ENCODE results near the gene FSCN2. TPM values are rescaled to one million over a fixed set of nuclear protein-coding genes. Genes with fewer than 3 reads are reported as not detected.

FSCN2 gene
- total and polyA plus RNA-seq, 2 of the 4 experiments (the other 2 are of a cell fraction), result 0.18 to 0.84 TPM

- peak overlapping the region; percentile 80 for H2BK20ac ChIP-seq (ENCODE audit: low read depth, low read length)
- H3K4me3 ChIP-seq (ENCODE audit: insufficient read depth, low read depth, low read length), result no peak overlapping the region
- peak overlapping the region; percentile 45 for H2AK9ac ChIP-seq (replicated peaks; ENCODE audit: low read depth, low read length, poor library complexity)
- peak overlapping the region; percentile 47 for H3K18ac ChIP-seq (ENCODE audit: low read depth, low read length)
- DNase-seq, result peak; percentile 88
- peak overlapping the region; percentile 77 for H4K91ac ChIP-seq (ENCODE audit: insufficient read depth, low read depth, low read length)
- peak overlapping the region; percentile 94 for H3K4ac ChIP-seq (ENCODE audit: low read depth, low read length)
- no TSS peak for BruUV-seq (replicated peaks)
- H3K23ac ChIP-seq (ENCODE audit: low read depth, low read length), result peak overlapping the region; percentile 82
- H3K27me3 ChIP-seq (ENCODE audit: control insufficient read depth, insufficient read depth, low read length), result no peaks in the 10 kb centered on the region
- peaks cover 29% of the 10 kb centered on the region for H3K36me3 ChIP-seq (ENCODE audit: control insufficient read depth, insufficient read depth, low read length)
- H3K9me3 ChIP-seq (ENCODE audit: control insufficient read depth, insufficient read depth, low read length), result no peaks in the 10 kb centered on the region
- H2BK15ac ChIP-seq (ENCODE audit: low read depth, low read length), result peak overlapping the region; percentile 67; the same call in 2 of the 3 replicates
- peak overlapping the region; percentile 95 for H2AK5ac ChIP-seq (ENCODE audit: low read depth, low read length)
- no peak for TF ChIP-seq POLR2A (IDR thresholded peaks at IDR 0.05; ENCODE audit: low read depth, low read length)
- 0 out of 2 replicates have a peak, but pooled peaks have one; percentile 18 for TF ChIP-seq CTCF (conservative IDR thresholded peaks at IDR 0.05; ENCODE audit: low read depth, low read length)
- peak; percentile 32; the same call in 1 of the 2 replicates for TF ChIP-seq CEBPB (IDR thresholded peaks at IDR 0.05; ENCODE audit: low read depth, low read length)
- TF ChIP-seq USF2 (IDR thresholded peaks at IDR 0.05; ENCODE audit: low read depth, low read length), result no peak
- no peak for TF ChIP-seq MXI1 (IDR thresholded peaks at IDR 0.05; ENCODE audit: borderline replicate concordance, low read depth, low read length)
- TF ChIP-seq RFX5 (IDR thresholded peaks at IDR 0.05; ENCODE audit: low read depth, low read length), result no peak
- TF ChIP-seq FOS (IDR thresholded peaks at IDR 0.05; ENCODE audit: low read depth, low read length), result peak; percentile 77
- peak; percentile 9; the same call in 1 of the 2 replicates for TF ChIP-seq MAFK (IDR thresholded peaks at IDR 0.05; ENCODE audit: low read depth, low read length)
- TF ChIP-seq SMC3 (IDR thresholded peaks at IDR 0.05; ENCODE audit: low read depth, low read length), result 0 out of 2 replicates have a peak, but pooled peaks have one; percentile 21
- TF ChIP-seq BHLHE40 (IDR thresholded peaks at IDR 0.05; ENCODE audit: low read depth, low read length), result peak; percentile 89
- TF ChIP-seq RAD21 (IDR thresholded peaks at IDR 0.05; ENCODE audit: low read length), result peak; percentile 30
- no peak for TF ChIP-seq MAZ (IDR thresholded peaks at IDR 0.05; ENCODE audit: borderline replicate concordance, low read depth, low read length)
- in situ Hi-C loops (cut with MboI; ENCODE audit: low sequenced_read_pairs) (no loop called here), dilution Hi-C loops (cut with HindIII; ENCODE audit: low sequenced_read_pairs, unreplicated experiment) (no loop called here), intact Hi-C loops (cut with micrococcal nuclease) (no loop called here)
- peaks cover 31% of the 10 kb centered on the region for H3K4me1 ChIP-seq (ENCODE audit: control insufficient read depth, insufficient read depth, low read length)
- peak overlapping the region; percentile 84 for H3K14ac ChIP-seq (replicated peaks; ENCODE audit: low read depth, low read length)
- H4K20me1 ChIP-seq (ENCODE audit: insufficient read depth, low read length), result peaks cover 46% of the 10 kb centered on the region
- POLR2A ChIA-PET (ENCODE audit: unreplicated experiment), result interaction anchor here (1.5 kb wide), 1 partner anchor 11 kb away, joined by 4 read pairs; no protein-coding TSS in a partner anchor
- H3K9ac ChIP-seq (ENCODE audit: low read depth, low read length), result peak overlapping the region; percentile 8; the same call in 1 of the 2 replicates
- ATAC-seq (ENCODE audit: low read depth), result peak; percentile 88
- peak overlapping the region; percentile 83 for H2BK120ac ChIP-seq (ENCODE audit: low read depth, low read length)
- peaks cover 47 to 89% of the 10 kb centered on the region in 2 experiments for H3K79me1 ChIP-seq (ENCODE audit: low read depth in 1 of 2, low read length in 2 of 2)
- peaks cover 56% of the 10 kb centered on the region for H3K9me1 ChIP-seq (ENCODE audit: insufficient read depth, low read length)
- peak overlapping the region; percentile 90 for H2BK5ac ChIP-seq (ENCODE audit: low read depth, low read length, poor library complexity, severe bottlenecking)
- peak overlapping the region; percentile 19 for H4K5ac ChIP-seq (ENCODE audit: low read depth, low read length)
- H2AFZ ChIP-seq (replicated peaks; ENCODE audit: low read length, poor library complexity), result no peak overlapping the region
- H4K8ac ChIP-seq (ENCODE audit: low read depth in 2 of 2, low read length in 2 of 2), result peak overlapping the region; percentile 10 to 62; a peak in 3 of 4 replicates
- H3K27ac ChIP-seq (ENCODE audit: insufficient read depth, low read length), result peak overlapping the region; percentile 59
- H3K56ac ChIP-seq (ENCODE audit: extremely low read depth, insufficient read depth, low read length), result peak overlapping the region; percentile 27; the same call in 1 of the 2 replicates
- WGBS, 2 experiments (ENCODE audit: extremely low coverage in 2 of 2, insufficient read length in 1 of 2), result 40% methylated on average over 14 of the region's 17 CpGs; no CpG with 5 or more reads in 1 of the 2 experiments
- CTCF ChIA-PET, result no interaction called here
- peak overlapping the region; percentile 74 for H3K4me2 ChIP-seq (ENCODE audit: low read depth, low read length)
Observed at GRCh38 chr17:81576621-81577277, 48.6 kb downstream of the FSCN2 start.

Measured in IMR-90 (cell line).